Small intestine (tissue), 7 donors: ENCODE measurements around the gene EGFL7. TPM values are rescaled to one million over a fixed set of nuclear protein-coding genes. Genes with fewer than 3 reads are reported as not detected.

Experiments
- DNase-seq, 2 donors: peaks; one replicate each; pipeline versions ENCODE4 v3.0.0 to v3.0.0-alpha.2; 2013
- FAIRE-seq: peaks from 2 replicates; lab custom pipeline; 2012; peaks lifted over from hg19 to GRCh38; lab: Jason Lieb, UNC
- H3K27ac ChIP-seq, 3 donors: one replicate each; pipeline ENCODE4 v1.5.1; 2013; ENCODE audit warnings: low read length in 2 of 3, mild to moderate bottlenecking in 2 of 3, control low read depth in 1 of 3, inconsistent platforms in 1 of 3, low read depth in 1 of 3, moderate library complexity in 1 of 3
- H3K27me3 ChIP-seq, 3 donors: one replicate each; pipeline ENCODE4 v1.6.1; 2013; ENCODE audit warnings: low read length in 3 of 3, inconsistent platforms in 1 of 3; ENCODE audit not compliant: control insufficient read depth in 3 of 3, insufficient read depth in 3 of 3
- H3K36me3 ChIP-seq, 3 donors: one replicate each; pipeline ENCODE4 v1.6.1; 2013; ENCODE audit warnings: low read length in 3 of 3, inconsistent platforms in 1 of 3, low read depth in 1 of 3, mild to moderate bottlenecking in 1 of 3, moderate library complexity in 1 of 3; ENCODE audit not compliant: control insufficient read depth in 3 of 3, insufficient read depth in 2 of 3
- H3K4me1 ChIP-seq, 3 donors: one replicate each; pipeline ENCODE4 v1.6.1; 2013; ENCODE audit warnings: low read length in 2 of 3, inconsistent platforms in 1 of 3, low read depth in 1 of 3, mild to moderate bottlenecking in 1 of 3, moderate library complexity in 1 of 3; ENCODE audit not compliant: control insufficient read depth in 3 of 3, insufficient read depth in 2 of 3
- H3K4me3 ChIP-seq, 3 donors: one replicate each; pipeline ENCODE4 v1.5.1; 2013; ENCODE audit warnings: low read length in 3 of 3, control low read depth in 1 of 3, inconsistent platforms in 1 of 3, low read depth in 1 of 3, mild to moderate bottlenecking in 1 of 3, moderate library complexity in 1 of 3
- H3K9me3 ChIP-seq, 2 donors: one replicate each; pipeline ENCODE4 v1.6.1; 2013; ENCODE audit warnings: low read depth in 1 of 2, low read length in 1 of 2; ENCODE audit not compliant: control insufficient read depth in 2 of 2, insufficient read depth in 1 of 2
- WGBS, 3 donors: extraction: QIAGEN DNeasy Blood & Tissue Kit; methylation state at CpG; one replicate each; pipeline ENCODE4 v1.1.7; 2013; 5-methylcytosine and 5-hydroxymethylcytosine counted together
- polyA plus RNA-seq, 4 donors: library from polyadenylated mRNA; stranded (reverse) in 3 of 4; unstranded in 1 of 4; fragments of 200-250 nt in 3 of 4; fragments of 120-200 nt in 1 of 4; gene quantifications; one replicate each; pipeline versions ENCODE4 v1.2.1 to v1.2.3, GENCODE V29; 2013
- donor health status: healthy with polysubstance abuse.
- donor health status: control.
- donor health status: control.
- donor health status: Bipolar disorder and iron deficiency.
- donor health status: healthy.

Gene EGFL7
- polyA plus RNA-seq, 4 donors, result 15.4 to 114 (median 34.6) TPM

GRCh38 chr9:136616948-136617695 is 45.6 kb upstream of the EGFL7 start:
- no peak for DNase-seq
- Histone ChIP-seq H3K36me3 (no peaks in the 10 kb centered on the region), H3K4me1 (peaks cover 0 to 34% (median 0%) of the 10 kb centered on the region in 3 donors), H3K27me3 (peaks cover 0 to 43% (median 0%) of the 10 kb centered on the region in 3 donors), H3K27ac (no peak overlapping the region), H3K9me3 (no peaks in the 10 kb centered on the region), H3K4me3 (no peak overlapping the region)
- FAIRE-seq, result no peak
- 63 to 77% (median 66%) methylated on average over 19 to 22 of the region's 22 CpGs for WGBS, 3 donors

- Histone ChIP-seq H3K4me1 (peaks cover 0 to 34% (median 0%) of the 10 kb centered on the region in 3 donors), H3K4me3 (no peak overlapping the region), H3K27ac (no peak overlapping the region), H3K27me3 (peaks cover 0 to 50% (median 0%) of the 10 kb centered on the region in 3 donors), H3K9me3 (no peaks in the 10 kb centered on the region), H3K36me3 (no peaks in the 10 kb centered on the region)
- no peak for FAIRE-seq
- 45 to 65% (median 51%) methylated on average over 26 of the region's 26 CpGs for WGBS, 3 donors
- DNase-seq, result peak in 1 of 2 donors; percentile 45
Observed at GRCh38 chr9:136617746-136618579, 44.8 kb upstream of the EGFL7 start.

GRCh38 chr9:136618580-136619547 is 43.9 kb upstream of the EGFL7 start:
- Histone ChIP-seq H3K27ac (no peak overlapping the region), H3K4me1 (peaks cover 0 to 34% (median 0%) of the 10 kb centered on the region in 3 donors), H3K9me3 (no peaks in the 10 kb centered on the region), H3K27me3 (peaks cover 0 to 56% (median 0%) of the 10 kb centered on the region in 3 donors), H3K36me3 (no peaks in the 10 kb centered on the region), H3K4me3 (no peak overlapping the region)
- DNase-seq (peak in 1 of 2 donors; percentile 44), FAIRE-seq (no peak)
- WGBS, 3 donors, result 39 to 60% (median 43%) methylated on average over 24 to 27 of the region's 27 CpGs

- Histone ChIP-seq H3K27me3 (peaks cover 0 to 61% (median 0%) of the 10 kb centered on the region in 3 donors), H3K36me3 (no peaks in the 10 kb centered on the region), H3K4me3 (no peak overlapping the region), H3K4me1 (peaks cover 0 to 40% (median 1%) of the 10 kb centered on the region in 3 donors), H3K27ac (peak overlapping the region in 1 of 3 donors; percentile 29), H3K9me3 (no peaks in the 10 kb centered on the region)
- 67 to 78% (median 76%) methylated on average over 22 to 26 of the region's 26 CpGs for WGBS, 3 donors
- DNase-seq (no peak), FAIRE-seq (no peak)
Observed at GRCh38 chr9:136619742-136620440, 42.8 kb upstream of the EGFL7 start.

GRCh38 chr9:136620441-136621018 is 42.2 kb upstream of the EGFL7 start:
- Histone ChIP-seq H3K36me3 (no peaks in the 10 kb centered on the region), H3K4me1 (peaks cover 0 to 44% (median 7%) of the 10 kb centered on the region in 3 donors), H3K27me3 (peaks cover 0 to 61% (median 0%) of the 10 kb centered on the region in 3 donors), H3K9me3 (no peaks in the 10 kb centered on the region), H3K4me3 (no peak overlapping the region), H3K27ac (no peak overlapping the region)
- FAIRE-seq (no peak), DNase-seq (no peak)
- 93 to 97% (median 94%) methylated on average over 24 to 29 of the region's 29 CpGs for WGBS, 3 donors

GRCh38 chr9:136621019-136621733 is 41.5 kb upstream of the EGFL7 start:
- 74 to 85% (median 81%) methylated on average over 33 to 34 of the region's 34 CpGs for WGBS, 3 donors
- FAIRE-seq, result no peak
- no peak overlapping the region for H3K4me3 ChIP-seq
- peaks cover 0 to 48% (median 12%) of the 10 kb centered on the region in 3 donors for H3K4me1 ChIP-seq
- H3K27me3 ChIP-seq, result peaks cover 0 to 61% (median 0%) of the 10 kb centered on the region in 3 donors
- H3K27ac ChIP-seq, result no peak overlapping the region
- H3K36me3 ChIP-seq, result no peaks in the 10 kb centered on the region
- no peak for DNase-seq
- no peaks in the 10 kb centered on the region for H3K9me3 ChIP-seq

- FAIRE-seq (no peak), DNase-seq (no peak)
- Histone ChIP-seq H3K27ac (no peak overlapping the region), H3K27me3 (peaks cover 0 to 61% (median 0%) of the 10 kb centered on the region in 3 donors), H3K4me1 (peaks cover 0 to 51% (median 15%) of the 10 kb centered on the region in 3 donors), H3K4me3 (no peak overlapping the region), H3K9me3 (no peaks in the 10 kb centered on the region), H3K36me3 (no peaks in the 10 kb centered on the region)
- 64 to 84% (median 78%) methylated on average over 7 to 10 of the region's 10 CpGs for WGBS, 3 donors
Observed at GRCh38 chr9:136621734-136622093, 41.0 kb upstream of the EGFL7 start.
